ENCODE data around the gene PPP6R3.

- TF ChIP-seq, protein P1, sequence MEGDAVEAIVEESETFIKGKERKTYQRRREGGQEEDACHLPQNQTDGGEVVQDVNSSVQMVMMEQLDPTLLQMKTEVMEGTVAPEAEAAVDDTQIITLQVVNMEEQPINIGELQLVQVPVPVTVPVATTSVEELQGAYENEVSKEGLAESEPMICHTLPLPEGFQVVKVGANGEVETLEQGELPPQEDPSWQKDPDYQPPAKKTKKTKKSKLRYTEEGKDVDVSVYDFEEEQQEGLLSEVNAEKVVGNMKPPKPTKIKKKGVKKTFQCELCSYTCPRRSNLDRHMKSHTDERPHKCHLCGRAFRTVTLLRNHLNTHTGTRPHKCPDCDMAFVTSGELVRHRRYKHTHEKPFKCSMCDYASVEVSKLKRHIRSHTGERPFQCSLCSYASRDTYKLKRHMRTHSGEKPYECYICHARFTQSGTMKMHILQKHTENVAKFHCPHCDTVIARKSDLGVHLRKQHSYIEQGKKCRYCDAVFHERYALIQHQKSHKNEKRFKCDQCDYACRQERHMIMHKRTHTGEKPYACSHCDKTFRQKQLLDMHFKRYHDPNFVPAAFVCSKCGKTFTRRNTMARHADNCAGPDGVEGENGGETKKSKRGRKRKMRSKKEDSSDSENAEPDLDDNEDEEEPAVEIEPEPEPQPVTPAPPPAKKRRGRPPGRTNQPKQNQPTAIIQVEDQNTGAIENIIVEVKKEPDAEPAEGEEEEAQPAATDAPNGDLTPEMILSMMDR (IDR thresholded peaks at IDR 0.05) = no peak
- TF ChIP-seq POLR2AphosphoS5 (IDR thresholded peaks at IDR 0.05) (no peak), POLR2A (IDR thresholded peaks at IDR 0.05) (no peak)
These were observed 35.3 kb downstream of the PPP6R3 start for GRCh38 chr11:68495872-68496271.
